Measurements from ENCODE around the gene CCDC178.

DNA sequence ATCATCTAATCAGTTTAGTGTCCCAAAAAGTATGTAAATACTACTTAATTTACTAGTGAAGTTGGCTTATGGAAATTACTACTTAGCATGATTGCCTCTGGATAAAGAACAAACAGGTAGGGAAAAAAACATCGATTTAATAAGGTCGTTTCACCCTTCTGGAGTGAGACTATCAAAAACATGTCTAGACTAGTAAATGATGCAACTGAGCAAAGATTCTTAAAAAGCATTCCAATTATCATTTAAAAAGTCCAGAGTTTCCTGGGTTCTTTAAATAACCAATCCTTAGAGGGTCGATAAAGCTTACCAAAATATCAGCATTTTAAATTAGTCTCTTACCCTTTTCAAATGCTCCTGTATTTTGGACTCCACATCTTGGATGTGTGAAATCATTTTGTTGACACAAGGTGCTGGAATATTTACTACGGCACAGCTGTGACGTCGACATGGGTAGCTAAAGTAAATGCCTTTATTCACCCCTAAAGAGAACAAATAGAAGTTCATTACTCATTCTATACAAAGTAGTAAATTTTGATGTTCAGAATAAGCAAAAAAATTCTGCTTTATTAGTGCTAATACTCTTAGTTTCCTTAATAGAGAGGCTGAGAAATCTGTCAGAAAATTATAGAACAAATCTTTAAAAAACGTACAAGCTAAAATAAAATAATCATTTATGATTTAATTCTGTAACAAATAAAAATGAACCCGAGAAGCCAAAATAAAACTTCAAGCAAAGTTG, 70.6 kb downstream of the CCDC178 start:
- no peak for TF ChIP-seq GATA1 (IDR thresholded peaks at IDR 0.05; ENCODE audit: low read depth, low read length)
- TF ChIP-seq POLR2A (IDR thresholded peaks at IDR 0.05; ENCODE audit: low read length): no peak

All from erythroblast (primary cell).